CD4-positive, CD25-positive, alpha-beta regulatory T cell (primary cell): Measurements from ENCODE around the gene PTH1R. TPM values are rescaled to one million over a fixed set of nuclear protein-coding genes. Genes with fewer than 3 reads are reported as not detected.
A peak's percentile ranks its signal among the peaks of the same experiment; 100 is the strongest.

Experiments used
- ATAC-seq, 2 donors: fragments of 150-1000 bp; cut with Tn5 transposase; one replicate each; pipeline ENCODE4 v1.10.0; 2021; ENCODE audit warnings: low read depth in 2 of 2, moderate number of reproducible peaks in 2 of 2, moderate library complexity in 1 of 2
- DNase-seq, 3 donors: peaks; one replicate each; pipeline versions ENCODE4 v3.0.0 to v3.0.0-alpha.2; 2012 to 2022; ENCODE audit warnings: mixed read lengths in 1 of 3
- H3K27ac ChIP-seq: one replicate; pipeline ENCODE4 v1.7.0; 2013; ENCODE audit warnings: mild to moderate bottlenecking, low read length; ENCODE audit not compliant: insufficient read depth, poor library complexity, severe bottlenecking
- H3K27me3 ChIP-seq: one replicate; pipeline ENCODE4 v1.7.0; 2013; ENCODE audit warnings: low read length; ENCODE audit not compliant: control insufficient read depth, insufficient read depth
- H3K36me3 ChIP-seq: one replicate; pipeline ENCODE4 v1.7.0; 2013; ENCODE audit warnings: mild to moderate bottlenecking, low read length, moderate library complexity; ENCODE audit not compliant: control insufficient read depth, insufficient read depth
- H3K4me1 ChIP-seq: 2 replicates; pipeline ENCODE4 v1.7.0; 2013; ENCODE audit warnings: mild to moderate bottlenecking, low read length; ENCODE audit not compliant: insufficient read depth, control insufficient read depth, poor library complexity, severe bottlenecking
- H3K4me3 ChIP-seq: one replicate; pipeline ENCODE4 v1.7.0; 2013; ENCODE audit warnings: low read depth, mild to moderate bottlenecking, low read length, moderate library complexity
- H3K9me3 ChIP-seq, 2 experiments: 1 replicate in 1 of 2; 2 replicates in 1 of 2; pipeline ENCODE4 v1.7.0; 2013; ENCODE audit warnings: low read length in 2 of 2, mild to moderate bottlenecking in 1 of 2, moderate library complexity in 1 of 2; ENCODE audit not compliant: control insufficient read depth in 2 of 2
- H3K27ac Mint-ChIP-seq, 3 donors: one replicate each; pipeline ENCODE4 v1.8.0; 2020 to 2022; ENCODE audit warnings: mild to moderate bottlenecking in 3 of 3, mixed read lengths in 3 of 3, moderate library complexity in 2 of 3
- H3K27me3 Mint-ChIP-seq: one replicate; pipeline ENCODE4 v1.8.0; 2022; ENCODE audit warnings: mild to moderate bottlenecking, mixed read lengths
- H3K36me3 Mint-ChIP-seq: one replicate; pipeline ENCODE4 v1.8.0; 2020; ENCODE audit warnings: mixed read lengths
- H3K4me1 Mint-ChIP-seq, 4 donors: one replicate each; pipeline ENCODE4 v1.8.0; 2020 to 2022; ENCODE audit warnings: mixed read lengths in 4 of 4, mild to moderate bottlenecking in 1 of 4
- H3K4me3 Mint-ChIP-seq, 4 donors: one replicate each; pipeline ENCODE4 v1.8.0; 2020 to 2022; ENCODE audit warnings: mild to moderate bottlenecking in 4 of 4, mixed read lengths in 4 of 4, moderate library complexity in 3 of 4
- H3K9me3 Mint-ChIP-seq, 7 donors: one replicate each; pipeline ENCODE4 v1.8.0; 2020 to 2022; ENCODE audit warnings: mixed read lengths in 7 of 7, mild to moderate bottlenecking in 3 of 7, moderate library complexity in 2 of 7
- polyA plus RNA-seq, 4 donors: library from polyadenylated mRNA; unstranded; fragments of 300-500 nt; fragmentation: Illumina TruSeq; gene quantifications; one replicate each; pipeline ENCODE4 v1.2.3, GENCODE V29; 2021
- total RNA-seq: library from RNA; stranded (reverse); gene quantifications from one replicate; pipeline ENCODE4 v1.2.3, GENCODE V29; 2022

PTH1R gene
- total and polyA plus RNA-seq, 5 donors from 2014 or later = not detected

GRCh38 chr3:46922871-46923558 is 45.5 kb downstream of the PTH1R start:
- no peak overlapping the region for H3K27ac ChIP-seq
- no peak for DNase-seq
- ATAC-seq = no peak
- Mint-ChIP-seq H3K27ac (peak overlapping the region in 1 of 3 donors; percentile 34), H3K4me1 (peaks cover 5 to 20% (median 12%) of the 10 kb centered on the region in 4 donors), H3K4me3 (no peak overlapping the region), H3K27me3 (no peaks in the 10 kb centered on the region), H3K9me3 (peaks cover 0 to 1% (median 0%) of the 10 kb centered on the region in 7 donors), H3K36me3 (peaks cover 38% of the 10 kb centered on the region)
- H3K27me3 ChIP-seq = no peaks in the 10 kb centered on the region
- no peak overlapping the region for H3K4me3 ChIP-seq
- H3K36me3 ChIP-seq = peaks cover 77% of the 10 kb centered on the region
- H3K9me3 ChIP-seq = no peaks in the 10 kb centered on the region
- peaks cover 22% of the 10 kb centered on the region for H3K4me1 ChIP-seq

DNA sequence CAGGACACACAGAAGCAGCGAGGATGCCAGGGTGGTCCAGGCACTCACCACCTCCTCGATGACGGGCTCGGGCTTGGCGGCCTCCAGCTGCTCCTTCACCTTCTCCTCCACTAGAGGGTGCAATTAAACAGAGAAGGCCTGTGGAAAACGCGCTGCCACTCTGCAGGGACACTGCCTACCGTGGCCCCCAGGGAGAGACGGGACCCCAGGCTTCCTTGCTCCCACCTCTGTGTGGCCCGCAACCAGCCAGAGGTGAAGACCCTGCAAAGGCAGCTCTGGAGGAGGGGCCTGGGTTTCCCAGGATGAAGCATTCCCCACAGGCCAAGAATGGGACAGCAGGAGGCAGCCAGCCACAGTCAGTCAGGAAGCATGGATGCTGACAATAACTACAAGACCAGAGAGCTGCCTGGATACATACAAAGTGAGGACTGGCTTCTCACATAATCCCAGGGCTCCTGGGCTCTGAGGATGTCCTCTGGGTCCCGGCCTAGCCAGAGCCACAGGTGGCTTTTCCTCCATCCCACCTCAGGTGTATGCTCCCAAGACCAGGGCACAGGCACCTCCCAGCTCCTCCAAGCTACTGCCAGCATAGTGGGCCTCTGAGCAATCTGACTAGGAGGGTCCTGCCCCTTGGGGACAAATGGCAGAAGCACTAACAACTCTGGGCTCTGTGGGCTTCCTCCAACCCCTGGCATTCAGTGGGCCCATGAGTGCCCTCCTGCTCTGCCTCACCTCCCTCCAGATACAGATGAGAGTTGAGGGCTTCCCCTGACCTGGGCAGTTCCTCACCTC is 46.2 kb downstream of the PTH1R start:
- Mint-ChIP-seq H3K27me3 (no peaks in the 10 kb centered on the region), H3K9me3 (peaks cover 0 to 1% (median 0%) of the 10 kb centered on the region in 7 donors), H3K27ac (peak overlapping the region in 2 of 3 donors; percentile 23 to 80), H3K36me3 (peaks cover 36% of the 10 kb centered on the region), H3K4me1 (peaks cover 12 to 27% (median 19%) of the 10 kb centered on the region in 4 donors), H3K4me3 (no peak overlapping the region)
- Histone ChIP-seq H3K36me3 (peaks cover 75% of the 10 kb centered on the region), H3K27ac (no peak overlapping the region), H3K27me3 (no peaks in the 10 kb centered on the region), H3K4me1 (peaks cover 25% of the 10 kb centered on the region), H3K9me3 (no peaks in the 10 kb centered on the region), H3K4me3 (no peak overlapping the region)
- ATAC-seq (no peak), DNase-seq (peak in 2 of 3 donors; percentile 41 to 44)

DNA sequence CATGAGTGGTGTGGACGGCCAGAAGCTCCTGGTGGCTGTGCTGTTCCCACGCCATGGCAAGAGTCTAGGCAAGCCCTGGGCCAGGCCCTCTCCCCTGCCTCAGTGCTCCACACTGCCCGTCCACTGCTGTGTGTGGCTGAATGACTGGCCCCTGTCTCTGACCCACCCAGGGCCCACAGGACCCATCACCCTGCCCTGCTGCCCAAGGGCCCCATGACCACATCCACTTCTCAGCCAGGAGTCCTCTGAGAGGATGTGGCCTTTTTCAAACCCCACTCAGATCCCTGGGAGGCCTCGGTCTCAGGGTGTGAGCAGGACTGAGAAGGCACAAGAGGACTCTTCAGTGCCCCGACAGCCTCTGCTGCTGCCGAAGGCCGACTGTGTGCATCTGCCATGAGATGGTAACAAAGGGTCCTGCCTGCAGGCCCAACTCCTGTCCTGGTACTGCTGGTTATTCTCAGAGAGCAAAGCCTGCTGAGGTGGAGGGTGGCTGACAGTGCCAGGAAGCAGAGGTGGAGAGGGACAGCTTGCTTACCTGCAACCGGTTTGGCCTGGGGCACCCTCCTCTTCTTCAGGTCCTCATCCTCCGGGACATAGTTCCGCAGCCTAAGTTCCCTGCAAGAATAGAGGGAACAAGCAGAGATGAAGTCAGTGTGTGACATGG is 47.5 kb downstream of the PTH1R start:
- DNase-seq (no peak), ATAC-seq (no peak)
- peaks cover 15 to 36% (median 27%) of the 10 kb centered on the region in 4 donors for H3K4me1 Mint-ChIP-seq
- H3K4me3 ChIP-seq = no peak overlapping the region
- peaks cover 66% of the 10 kb centered on the region for H3K36me3 ChIP-seq
- peaks cover 0 to under 1% (median 0%) of the 10 kb centered on the region in 7 donors for H3K9me3 Mint-ChIP-seq
- no peaks in the 10 kb centered on the region for H3K9me3 ChIP-seq
- no peaks in the 10 kb centered on the region for H3K27me3 Mint-ChIP-seq
- H3K27me3 ChIP-seq = no peaks in the 10 kb centered on the region
- H3K4me3 Mint-ChIP-seq = no peak overlapping the region
- peaks cover 25% of the 10 kb centered on the region for H3K4me1 ChIP-seq
- H3K27ac Mint-ChIP-seq = peak overlapping the region in 2 of 3 donors; percentile 20 to 43
- H3K27ac ChIP-seq = no peak overlapping the region
- H3K36me3 Mint-ChIP-seq = peaks cover 25% of the 10 kb centered on the region

GRCh38 chr3:46925585-46925934 is 48.0 kb downstream of the PTH1R start:
- ATAC-seq (no peak), DNase-seq (no peak)
- peaks cover 14 to 40% (median 30%) of the 10 kb centered on the region in 4 donors for H3K4me1 Mint-ChIP-seq
- no peaks in the 10 kb centered on the region for H3K27me3 ChIP-seq
- H3K4me1 ChIP-seq = peaks cover 29% of the 10 kb centered on the region
- no peak overlapping the region for H3K4me3 ChIP-seq
- H3K9me3 Mint-ChIP-seq = no peaks in the 10 kb centered on the region
- no peak overlapping the region for H3K4me3 Mint-ChIP-seq
- H3K36me3 Mint-ChIP-seq = peaks cover 21% of the 10 kb centered on the region
- H3K36me3 ChIP-seq = peaks cover 61% of the 10 kb centered on the region
- H3K27ac ChIP-seq = no peak overlapping the region
- peak overlapping the region in 2 of 3 donors; percentile 75 to 89 for H3K27ac Mint-ChIP-seq
- no peaks in the 10 kb centered on the region for H3K9me3 ChIP-seq
- no peaks in the 10 kb centered on the region for H3K27me3 Mint-ChIP-seq

DNA sequence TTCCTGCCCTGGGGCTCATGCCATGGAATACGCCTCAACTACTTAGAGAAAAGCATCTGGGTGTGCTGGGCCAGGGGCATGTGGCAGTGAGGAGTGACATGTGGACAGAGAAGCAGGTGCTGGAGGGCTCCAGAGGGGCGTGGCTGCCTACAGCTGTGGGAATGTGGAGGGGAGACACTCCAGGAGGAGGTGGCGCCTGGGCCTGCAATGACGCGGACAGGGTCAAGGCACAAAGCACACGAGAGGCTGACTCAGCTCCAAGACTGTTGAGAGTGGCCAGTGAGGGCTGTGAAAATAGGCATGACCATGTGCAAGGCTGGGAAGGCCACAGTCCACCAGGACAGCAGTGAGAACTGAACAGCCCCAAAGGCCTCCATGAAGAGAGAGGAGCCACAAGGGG is 48.5 kb downstream of the PTH1R start:
- peak overlapping the region in 2 of 3 donors; percentile 89 to 94 for H3K27ac Mint-ChIP-seq
- Histone ChIP-seq H3K4me1 (peaks cover 34% of the 10 kb centered on the region), H3K36me3 (peaks cover 56% of the 10 kb centered on the region), H3K4me3 (no peak overlapping the region), H3K27ac (no peak overlapping the region), H3K27me3 (no peaks in the 10 kb centered on the region), H3K9me3 (no peaks in the 10 kb centered on the region)
- H3K36me3 Mint-ChIP-seq = peaks cover 21% of the 10 kb centered on the region
- peaks cover 19 to 45% (median 34%) of the 10 kb centered on the region in 4 donors for H3K4me1 Mint-ChIP-seq
- no peaks in the 10 kb centered on the region for H3K9me3 Mint-ChIP-seq
- H3K27me3 Mint-ChIP-seq = no peaks in the 10 kb centered on the region
- ATAC-seq (no peak), DNase-seq (no peak)
- H3K4me3 Mint-ChIP-seq = no peak overlapping the region

GRCh38 chr3:46926447-46926846 is 48.9 kb downstream of the PTH1R start:
- Mint-ChIP-seq H3K9me3 (no peaks in the 10 kb centered on the region), H3K27me3 (no peaks in the 10 kb centered on the region), H3K27ac (peak overlapping the region; percentile 79 to 94 (median 85)), H3K4me3 (no peak overlapping the region), H3K36me3 (peaks cover 21% of the 10 kb centered on the region), H3K4me1 (peaks cover 20 to 49% (median 36%) of the 10 kb centered on the region in 4 donors)
- H3K9me3 ChIP-seq = no peaks in the 10 kb centered on the region
- peaks cover 52% of the 10 kb centered on the region for H3K36me3 ChIP-seq
- H3K27me3 ChIP-seq = no peaks in the 10 kb centered on the region
- H3K27ac ChIP-seq = peak overlapping the region; percentile 49
- peaks cover 38% of the 10 kb centered on the region for H3K4me1 ChIP-seq
- no peak for ATAC-seq
- no peak for DNase-seq
- peak overlapping the region; percentile 26 for H3K4me3 ChIP-seq

DNA sequence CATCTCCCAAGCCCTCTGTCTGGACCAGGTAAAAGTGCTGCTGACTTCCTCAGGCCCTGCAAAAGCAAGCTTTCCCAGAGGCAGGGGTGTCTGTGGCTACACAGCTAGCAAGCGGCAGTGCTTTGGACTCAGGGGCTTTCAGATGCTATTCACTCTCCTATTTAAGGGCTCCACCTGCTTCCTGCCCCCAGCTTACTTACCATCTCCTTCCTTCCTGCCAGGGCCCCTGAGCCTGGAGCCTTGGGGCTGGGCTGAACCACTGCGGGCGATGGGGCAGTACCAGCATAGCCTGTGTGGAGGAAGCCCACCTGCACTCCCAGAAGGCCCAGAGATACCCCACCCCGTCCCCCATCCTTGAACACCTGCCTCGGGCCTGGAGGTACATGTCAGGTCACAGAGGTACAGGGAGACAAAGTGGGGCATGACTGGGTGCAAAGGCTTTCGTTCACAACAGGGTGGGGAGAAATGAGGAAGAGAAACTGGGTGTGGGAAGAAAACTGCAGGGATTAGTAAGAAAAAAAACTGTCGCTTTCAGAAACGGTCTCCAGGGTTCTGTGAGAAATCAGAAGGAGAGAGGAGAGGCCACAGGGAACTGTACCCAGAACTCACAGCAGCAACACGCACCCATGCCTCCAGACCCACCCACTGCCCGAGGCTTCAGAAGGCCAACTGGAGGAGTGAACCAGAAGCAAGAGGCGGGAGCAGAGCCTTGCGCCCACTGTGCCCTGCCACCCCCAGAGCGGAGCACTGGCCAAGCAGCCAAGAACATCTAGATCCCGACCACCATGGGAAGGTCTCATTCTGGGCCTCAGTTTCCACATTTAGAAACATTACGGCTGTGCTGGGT is 49.6 kb downstream of the PTH1R start:
- peak overlapping the region; percentile 49 for H3K27ac ChIP-seq
- peak overlapping the region; percentile 26 to 71 (median 52) for H3K4me3 Mint-ChIP-seq
- H3K27me3 ChIP-seq = no peaks in the 10 kb centered on the region
- H3K27ac Mint-ChIP-seq = peak overlapping the region; percentile 85 to 94 (median 94)
- peak overlapping the region; percentile 26 for H3K4me3 ChIP-seq
- DNase-seq (peak in 1 of 3 donors; percentile 60), ATAC-seq (peak; percentile 19 to 38)
- peaks cover 21% of the 10 kb centered on the region for H3K36me3 Mint-ChIP-seq
- no peaks in the 10 kb centered on the region for H3K27me3 Mint-ChIP-seq
- H3K4me1 ChIP-seq = peaks cover 44% of the 10 kb centered on the region
- H3K4me1 Mint-ChIP-seq = peaks cover 24 to 56% (median 43%) of the 10 kb centered on the region in 4 donors
- H3K36me3 ChIP-seq = peaks cover 45% of the 10 kb centered on the region
- no peaks in the 10 kb centered on the region for H3K9me3 Mint-ChIP-seq
- no peaks in the 10 kb centered on the region for H3K9me3 ChIP-seq
